Activated T-helper 1 cell treated with Interleukin-2 at 50 U/mL for 16 hours (primary cell): ENCODE results near the gene CANX.

ENCODE experiments used
- DNase-seq: peaks from one replicate; pipeline ENCODE4 v3.0.0-alpha.2; 2020; ENCODE audit warnings: low read depth

Gene CANX

DNA sequence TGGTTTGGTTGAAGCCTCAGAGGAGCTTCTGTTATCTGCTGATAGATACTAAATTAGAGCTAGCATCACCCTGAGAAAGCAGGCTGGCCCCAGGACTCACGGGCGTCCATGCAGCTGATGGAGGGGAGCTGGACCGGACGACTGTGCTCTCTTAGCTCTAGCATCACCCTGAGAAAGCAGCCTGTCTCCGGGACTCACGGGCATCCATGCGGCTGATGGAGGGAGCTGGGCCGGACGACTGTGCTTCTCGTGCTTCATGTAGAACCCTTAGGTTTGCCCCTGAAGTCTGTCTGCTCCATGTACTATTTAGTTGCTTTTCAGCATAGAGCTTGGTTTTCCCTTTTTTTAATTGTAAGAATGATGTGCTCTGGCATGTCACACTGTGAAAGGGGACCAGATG lies 78.7 kb downstream of the CANX start:
- DNase-seq: no peak

DNA sequence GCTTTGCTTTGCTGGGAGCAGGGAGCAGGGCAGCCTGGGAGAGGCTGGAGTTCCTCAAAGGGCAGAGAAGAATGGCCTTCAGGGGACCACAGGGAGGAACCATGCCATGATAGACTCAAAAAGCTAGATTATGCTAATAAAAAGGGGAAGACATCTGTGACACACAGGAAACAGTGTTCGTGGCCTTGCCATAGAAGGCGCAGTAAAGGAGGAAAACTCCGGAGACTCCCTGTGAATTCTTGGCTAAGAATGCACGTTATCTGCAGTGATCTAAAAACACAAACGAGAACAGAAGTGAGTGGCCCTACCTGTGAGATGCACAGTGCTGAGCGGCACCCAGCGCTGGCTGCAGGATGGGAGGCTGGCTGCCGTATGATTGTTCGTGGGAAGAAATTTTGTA lies 79.1 kb downstream of the CANX start:
- no peak for DNase-seq

DNA sequence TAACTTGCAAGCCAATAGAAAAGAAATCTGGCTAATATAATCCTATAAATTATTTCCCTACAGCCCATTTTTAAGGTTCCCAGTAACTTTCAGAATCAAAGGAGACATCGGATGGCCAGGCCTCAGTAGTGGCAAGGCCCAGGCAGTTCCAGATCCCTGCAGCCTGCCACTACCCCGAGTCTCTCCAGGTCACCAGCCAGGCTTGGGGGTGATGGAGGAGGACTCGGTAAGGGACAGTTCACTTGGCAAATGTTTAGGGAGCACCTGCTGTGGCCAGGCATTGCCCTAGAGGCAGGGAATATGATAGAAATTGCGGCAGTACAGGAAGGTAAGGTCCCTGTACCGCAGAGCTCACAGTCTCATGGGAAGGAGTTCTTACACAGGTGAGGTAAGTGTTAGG lies 79.8 kb downstream of the CANX start:
- no peak for DNase-seq

DNA sequence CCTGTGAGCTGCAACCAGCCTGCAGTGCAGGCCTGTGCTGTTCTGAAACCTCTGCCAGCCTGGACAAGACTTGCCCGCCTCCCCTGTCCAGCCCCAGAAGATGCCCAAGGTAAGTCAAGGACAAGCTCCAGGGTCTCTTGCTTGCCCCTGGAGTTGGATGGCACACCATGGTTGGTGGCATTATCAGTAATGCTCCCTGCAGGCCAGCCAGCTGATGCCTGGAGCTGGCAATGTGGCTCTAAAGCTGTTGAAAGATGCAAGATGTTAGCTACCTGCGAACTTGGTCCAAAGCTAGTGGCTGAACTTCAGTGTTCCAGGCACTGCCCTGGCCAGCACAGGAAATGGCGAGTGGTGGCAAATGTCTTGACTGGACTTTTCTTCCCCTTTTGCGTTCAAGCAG lies 81.1 kb downstream of the CANX start:
- no peak for DNase-seq

DNA sequence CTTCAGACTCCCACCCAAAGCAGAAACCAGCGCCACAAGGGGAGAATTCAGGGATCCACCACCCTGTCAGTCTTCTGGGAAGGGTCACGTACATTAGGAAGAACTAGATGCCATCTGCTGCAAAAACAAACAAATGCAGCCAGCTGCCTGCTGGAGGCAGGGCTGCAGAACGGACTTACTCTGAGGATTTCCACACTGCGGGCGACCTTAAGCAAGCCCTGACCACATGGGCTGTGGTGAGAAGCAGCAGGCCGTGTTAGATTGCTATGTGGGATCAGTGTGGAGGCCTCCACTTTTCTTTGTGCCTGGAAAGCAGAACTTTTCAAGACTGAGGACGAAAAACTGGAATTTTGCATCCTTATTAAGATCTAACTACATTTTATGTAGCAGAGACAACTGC lies 81.6 kb downstream of the CANX start:
- DNase-seq: no peak
